Prostate gland (tissue), 2 donors: ENCODE results near the gene STX11. TPM values are rescaled to one million over a fixed set of nuclear protein-coding genes. Genes with fewer than 3 reads are reported as not detected.

Source experiments
- DNase-seq: peaks from one replicate; pipeline ENCODE4 v3.0.0-alpha.2; 2019; ENCODE audit warnings: low spot score
- H3K27ac ChIP-seq, 2 donors: fragments of 200-600 bp; sonication (generic); 2 replicates each; pipeline ENCODE4 v1.5.1; 2017 to 2019
- H3K27me3 ChIP-seq: fragments of 200-600 bp; sonication (generic); replicated peaks from 2 replicates; pipeline ENCODE4 v1.5.1; 2019; ENCODE audit not compliant: insufficient read depth
- H3K36me3 ChIP-seq, 2 donors: fragments of 200-600 bp; sonication (generic); 1 replicate in 1 of 2; 2 replicates in 1 of 2; pipeline versions ENCODE4 v1.5.1 to v1.8.1; 2017 to 2019
- H3K4me1 ChIP-seq: fragments of 200-600 bp; sonication (generic); replicated peaks from 2 replicates; pipeline ENCODE4 v1.5.1; 2019
- H3K4me3 ChIP-seq, 2 donors: fragments of 200-600 bp; sonication (generic); 2 replicates each; pipeline ENCODE4 v1.5.1; 2017 to 2019
- H3K9me3 ChIP-seq: fragments of 200-600 bp; sonication (generic); 2 replicates; pipeline ENCODE4 v1.5.1; 2017
- POLR2A ChIP-seq: fragments of 450-650 bp; IDR thresholded peaks from one replicate; pipeline ENCODE4 v1.6.1; 2016; ENCODE audit warnings: antibody characterized with exemption, mild to moderate bottlenecking
- POLR2AphosphoS5 ChIP-seq: sonication (generic); formaldehyde crosslinking; IDR thresholded peaks from one replicate; pipeline ENCODE4 v1.6.1; 2017; ENCODE audit warnings: antibody characterized with exemption
- WGBS: methylation state at CpG from one replicate; pipeline ENCODE4 v1.1.5; 2018; 5-methylcytosine and 5-hydroxymethylcytosine counted together
- intact Hi-C: fragments of 100-400 bp; cut with DNase I; formaldehyde crosslinking; loops from one replicate; pipeline ENCODE4 v1.14.2; 2022
- total RNA-seq, 2 donors: library from RNA; depleted of rRNA; stranded (reverse); fragments of >200 nt; gene quantifications; one replicate each; pipeline ENCODE4 v1.1.0, GENCODE V29; 2016
- TF ChIP-seq, protein P1 (sequence below), 4 experiments: fragments of 200-600 bp in 2 of 4; fragments of 450-650 bp in 2 of 4; sonication (generic) in 2 of 4; IDR thresholded peaks; 1 replicate in 3 of 4; 2 replicates in 1 of 4; pipeline ENCODE4 v1.5.1; 2016 to 2019; ENCODE audit warnings: antibody characterized with exemption in 4 of 4, mild to moderate bottlenecking in 2 of 4, moderate library complexity in 2 of 4

Gene STX11
- total RNA-seq, 2 donors from 2014 or later, result 1.4 to 8.0 TPM

DNA sequence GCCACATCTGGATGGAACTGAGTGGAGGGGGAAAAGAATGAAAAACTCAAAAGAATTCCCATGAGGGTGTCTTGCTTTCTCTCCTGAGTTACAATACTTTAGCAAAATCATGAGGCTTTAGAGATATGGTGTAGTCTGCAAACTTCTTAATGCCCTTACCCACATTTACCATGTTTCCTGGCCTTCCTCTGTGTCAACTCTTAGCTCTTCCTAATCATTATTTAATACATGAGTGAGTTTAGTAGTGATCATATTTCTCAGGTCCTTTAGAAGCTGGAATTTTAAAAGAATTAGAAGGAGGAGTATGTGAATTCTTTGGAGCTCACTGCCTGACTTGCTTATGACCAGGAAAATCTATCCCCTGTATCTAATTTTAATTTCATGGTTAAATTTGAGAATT, 39.0 kb downstream of the STX11 start:
- H3K9me3 ChIP-seq, result no peaks in the 10 kb centered on the region
- intact Hi-C loops, result no loop called here
- no peaks in the 10 kb centered on the region for H3K27me3 ChIP-seq
- no peaks in the 10 kb centered on the region for H3K4me1 ChIP-seq
- no peaks in the 10 kb centered on the region for H3K36me3 ChIP-seq
- no peak for DNase-seq
- no peak overlapping the region for H3K4me3 ChIP-seq
- TF ChIP-seq POLR2A (no peak), POLR2AphosphoS5 (no peak)
- TF ChIP-seq, protein P1, sequence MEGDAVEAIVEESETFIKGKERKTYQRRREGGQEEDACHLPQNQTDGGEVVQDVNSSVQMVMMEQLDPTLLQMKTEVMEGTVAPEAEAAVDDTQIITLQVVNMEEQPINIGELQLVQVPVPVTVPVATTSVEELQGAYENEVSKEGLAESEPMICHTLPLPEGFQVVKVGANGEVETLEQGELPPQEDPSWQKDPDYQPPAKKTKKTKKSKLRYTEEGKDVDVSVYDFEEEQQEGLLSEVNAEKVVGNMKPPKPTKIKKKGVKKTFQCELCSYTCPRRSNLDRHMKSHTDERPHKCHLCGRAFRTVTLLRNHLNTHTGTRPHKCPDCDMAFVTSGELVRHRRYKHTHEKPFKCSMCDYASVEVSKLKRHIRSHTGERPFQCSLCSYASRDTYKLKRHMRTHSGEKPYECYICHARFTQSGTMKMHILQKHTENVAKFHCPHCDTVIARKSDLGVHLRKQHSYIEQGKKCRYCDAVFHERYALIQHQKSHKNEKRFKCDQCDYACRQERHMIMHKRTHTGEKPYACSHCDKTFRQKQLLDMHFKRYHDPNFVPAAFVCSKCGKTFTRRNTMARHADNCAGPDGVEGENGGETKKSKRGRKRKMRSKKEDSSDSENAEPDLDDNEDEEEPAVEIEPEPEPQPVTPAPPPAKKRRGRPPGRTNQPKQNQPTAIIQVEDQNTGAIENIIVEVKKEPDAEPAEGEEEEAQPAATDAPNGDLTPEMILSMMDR (IDR thresholded peaks at IDR 0.05), result no peak
- no peak overlapping the region for H3K27ac ChIP-seq

DNA sequence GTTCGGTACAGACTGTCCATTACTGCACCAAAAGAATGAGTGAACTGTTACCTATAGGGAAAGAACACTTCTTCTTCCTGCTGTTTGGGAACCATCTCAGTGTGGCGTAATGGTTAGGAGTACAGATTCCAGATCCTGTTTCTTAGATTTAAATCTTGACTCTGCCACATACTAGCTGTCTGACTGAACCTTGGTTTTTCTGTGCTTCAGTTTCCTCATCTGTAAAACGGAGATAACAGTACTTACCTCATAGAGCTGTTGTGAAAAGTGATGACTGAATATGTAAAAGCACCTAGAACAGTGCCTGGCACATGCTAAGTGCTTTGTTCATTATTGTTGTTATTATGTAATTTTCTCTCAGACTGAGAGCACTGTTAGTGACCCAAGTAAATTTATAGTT, 39.8 kb downstream of the STX11 start:
- TF ChIP-seq POLR2AphosphoS5 (no peak), POLR2A (no peak)
- TF ChIP-seq, protein P1 (IDR thresholded peaks at IDR 0.05), result no peak
- H3K27ac ChIP-seq, result no peak overlapping the region
- no peak overlapping the region for H3K4me3 ChIP-seq
- 84% methylated on average over 3 of the region's 3 CpGs for WGBS
- DNase-seq, result no peak
- no peaks in the 10 kb centered on the region for H3K9me3 ChIP-seq
- no peaks in the 10 kb centered on the region for H3K27me3 ChIP-seq
- H3K4me1 ChIP-seq, result no peaks in the 10 kb centered on the region
- intact Hi-C loops, result no loop called here
- no peaks in the 10 kb centered on the region for H3K36me3 ChIP-seq

DNA sequence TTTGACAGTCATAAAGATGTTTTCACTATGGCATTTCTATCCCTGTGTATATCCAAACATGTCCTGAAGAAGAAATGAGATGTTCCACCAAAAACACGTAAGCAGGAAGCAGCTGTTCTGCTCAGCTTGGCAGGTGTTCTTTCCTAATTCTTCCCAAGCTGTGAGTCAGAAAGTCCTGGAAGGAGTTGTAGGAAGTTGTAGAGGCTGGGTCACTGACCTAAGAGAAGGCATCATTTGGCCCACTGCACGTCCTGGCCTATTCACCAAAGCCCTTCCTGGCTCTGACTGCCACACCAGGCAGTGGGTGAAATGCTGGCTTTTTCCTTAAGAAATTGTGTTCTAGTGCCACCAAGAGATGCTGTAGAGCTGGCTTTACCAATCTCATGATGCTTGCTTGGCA, 40.3 kb downstream of the STX11 start:
- H3K27ac ChIP-seq, result no peak overlapping the region

DNA sequence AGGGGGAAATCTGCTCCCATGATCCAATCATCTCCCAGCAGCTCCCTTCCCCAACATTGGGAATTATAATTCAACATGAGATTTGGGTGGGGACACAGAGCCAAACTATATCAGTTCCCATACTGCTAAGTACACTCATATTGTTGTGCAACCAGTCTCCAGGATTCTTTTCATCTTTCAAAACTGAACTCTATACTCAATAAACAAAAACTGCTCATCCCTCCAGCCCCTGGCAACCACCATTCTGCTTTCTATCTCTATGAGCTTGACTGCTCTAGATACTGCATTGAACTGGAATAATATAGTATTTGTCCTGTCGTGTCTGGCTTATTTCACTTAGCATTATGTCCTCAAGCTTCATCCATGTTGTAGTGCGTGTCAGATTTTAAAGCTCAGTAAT, 42.9 kb downstream of the STX11 start:
- H3K27me3 ChIP-seq, result no peaks in the 10 kb centered on the region
- H3K4me3 ChIP-seq, result no peak overlapping the region
- H3K36me3 ChIP-seq, result no peaks in the 10 kb centered on the region
- 94% methylated on average over 2 of the region's 2 CpGs for WGBS
- no peak for DNase-seq
- intact Hi-C loops, result no loop called here
- no peaks in the 10 kb centered on the region for H3K4me1 ChIP-seq
- no peaks in the 10 kb centered on the region for H3K9me3 ChIP-seq
- no peak for TF ChIP-seq POLR2AphosphoS5
- TF ChIP-seq, protein P1 (IDR thresholded peaks at IDR 0.05), result no peak
- TF ChIP-seq POLR2A, result no peak
- no peak overlapping the region for H3K27ac ChIP-seq

More for the DNA sequence above, 40.3 kb downstream of the STX11 start:
- no peaks in the 10 kb centered on the region for H3K36me3 ChIP-seq
- TF ChIP-seq, protein P1 (IDR thresholded peaks at IDR 0.05), result no peak
- TF ChIP-seq POLR2A, result no peak
- no peak for TF ChIP-seq POLR2AphosphoS5
- H3K27me3 ChIP-seq, result no peaks in the 10 kb centered on the region
- no peak for DNase-seq
- no peak overlapping the region for H3K4me3 ChIP-seq
- intact Hi-C loops, result no loop called here
- WGBS, result 62% methylated on average over 2 of the region's 2 CpGs
- H3K9me3 ChIP-seq, result no peaks in the 10 kb centered on the region
- no peaks in the 10 kb centered on the region for H3K4me1 ChIP-seq

DNA sequence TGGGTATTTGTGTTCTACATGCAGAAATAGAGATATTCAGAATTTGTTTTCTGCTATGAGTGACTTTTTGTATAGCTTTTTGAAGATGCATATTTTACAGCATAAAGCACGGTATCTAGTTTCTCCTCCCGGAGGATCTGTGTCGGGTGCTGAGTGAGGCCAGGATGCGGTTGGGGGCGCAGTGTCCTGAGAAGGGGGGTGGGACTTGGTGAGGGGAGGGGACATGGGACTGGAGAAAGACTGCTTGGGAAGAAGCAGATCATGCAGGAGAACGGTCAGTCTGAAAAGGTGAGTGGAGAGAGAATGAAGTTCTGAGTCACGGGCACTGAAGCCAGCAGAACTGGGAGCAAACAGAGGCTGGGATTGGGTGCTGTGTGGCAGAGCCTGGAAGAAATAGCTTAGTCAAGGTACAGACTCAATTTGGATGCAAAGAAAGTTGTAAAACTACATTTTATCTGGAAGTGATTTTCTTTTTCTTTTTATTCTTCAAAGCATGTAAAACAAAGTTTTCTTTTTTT, 44.0 kb downstream of the STX11 start:
- 38% methylated on average over 7 of the region's 7 CpGs for WGBS
- H3K4me1 ChIP-seq, result no peaks in the 10 kb centered on the region
- no peak for DNase-seq
- no peaks in the 10 kb centered on the region for H3K27me3 ChIP-seq
- H3K36me3 ChIP-seq, result no peaks in the 10 kb centered on the region
- H3K9me3 ChIP-seq, result no peaks in the 10 kb centered on the region
- no peak overlapping the region for H3K4me3 ChIP-seq
- H3K27ac ChIP-seq, result no peak overlapping the region
- TF ChIP-seq POLR2A (no peak), POLR2AphosphoS5 (no peak)
- TF ChIP-seq, protein P1 (IDR thresholded peaks at IDR 0.05), result no peak
- intact Hi-C loops, result no loop called here
